ENCODE data around the gene TMEM270.
"Not testable (repeated sequence)": the region's sequence is repeated elsewhere in the genome, so short reads cannot be mapped to it uniquely, and the experiment has no call there.

The TMEM270 gene

GRCh38 chr7:73831834-73832651 is 28.9 kb upstream of the TMEM270 start:
- in situ Hi-C loops (cut with MboI; ENCODE audit: low sequenced_read_pairs), result no loop called here

DNA sequence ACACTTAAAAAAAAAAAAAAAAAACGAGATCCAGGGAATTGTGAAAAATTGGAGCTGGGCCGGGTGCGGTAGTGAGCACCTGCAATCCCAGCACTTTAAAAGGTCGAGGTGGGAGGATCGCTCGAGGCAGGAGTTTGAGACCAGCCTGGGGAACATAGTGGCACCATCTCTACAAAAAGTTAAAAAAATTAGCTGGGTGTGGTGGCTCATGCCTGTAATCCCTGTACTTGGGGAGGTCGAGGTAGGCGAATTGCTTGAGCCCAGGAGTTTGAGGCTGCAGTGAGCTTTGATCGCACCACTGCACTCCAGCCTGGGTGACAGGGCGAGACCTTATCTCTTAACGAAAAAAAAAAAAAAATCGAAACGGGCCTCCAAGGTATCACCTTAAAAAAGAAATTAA is 28.2 kb upstream of the TMEM270 start:
- in situ Hi-C loops (cut with MboI; ENCODE audit: low sequenced_read_pairs), result no loop called here

DNA sequence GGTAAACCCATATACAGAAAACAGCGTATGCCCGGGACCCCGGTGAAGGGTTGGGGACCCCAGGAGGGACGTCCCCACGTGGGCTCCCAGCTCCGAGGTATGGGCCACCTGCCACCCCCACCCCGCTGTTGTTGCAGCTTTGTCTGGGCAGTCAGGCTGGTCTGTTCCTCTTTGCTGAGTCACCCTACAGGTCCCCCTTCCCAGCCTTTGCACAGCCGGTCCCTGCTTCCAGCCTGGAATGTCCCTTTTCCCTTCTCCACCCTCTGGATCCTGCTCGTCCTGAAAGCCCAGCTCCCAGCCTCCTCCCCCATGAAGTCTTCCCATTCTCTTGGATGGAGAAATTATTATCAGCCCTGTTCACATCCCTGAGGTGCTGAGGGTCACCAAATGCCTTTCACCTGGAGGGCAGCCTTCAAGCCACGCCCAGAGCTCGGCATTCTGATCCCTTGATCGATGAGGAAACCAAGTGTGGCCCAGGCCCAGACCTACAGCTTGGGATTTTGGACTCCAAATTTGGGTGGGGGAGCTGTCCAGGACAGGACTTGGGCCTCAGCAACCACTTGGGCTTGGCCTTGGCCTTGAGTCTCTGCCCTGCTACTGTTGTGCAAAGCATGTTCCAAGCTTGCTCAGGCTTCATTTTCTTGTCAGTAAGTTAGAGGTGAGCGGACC is 27.6 kb upstream of the TMEM270 start:
- in situ Hi-C loops (cut with MboI; ENCODE audit: low sequenced_read_pairs), result no loop called here

- in situ Hi-C loops (cut with MboI; ENCODE audit: low sequenced_read_pairs), result no loop called here
These were observed 26.2 kb upstream of the TMEM270 start for GRCh38 chr7:73834626-73835191.

DNA sequence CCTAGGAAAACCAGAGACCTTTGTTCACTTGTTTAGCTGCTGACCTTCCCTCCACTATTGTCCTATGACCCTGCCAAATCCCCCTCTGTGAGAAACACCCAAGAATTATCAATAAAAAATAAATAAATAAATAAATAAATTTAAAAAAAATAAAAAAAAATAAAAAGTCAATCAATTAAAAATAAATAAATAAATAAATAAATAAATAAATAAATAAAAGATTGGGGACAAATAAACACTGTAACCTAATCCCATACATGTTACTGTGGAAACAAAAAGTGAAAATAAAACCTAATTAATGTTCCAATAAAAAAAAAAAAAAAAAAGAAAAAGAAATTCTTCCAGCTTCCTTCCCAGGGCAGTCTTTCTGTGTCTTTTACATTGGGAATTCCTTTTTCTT is 23.8 kb upstream of the TMEM270 start:
- in situ Hi-C loops (cut with MboI; ENCODE audit: low sequenced_read_pairs), result not testable (repeated sequence)

DNA sequence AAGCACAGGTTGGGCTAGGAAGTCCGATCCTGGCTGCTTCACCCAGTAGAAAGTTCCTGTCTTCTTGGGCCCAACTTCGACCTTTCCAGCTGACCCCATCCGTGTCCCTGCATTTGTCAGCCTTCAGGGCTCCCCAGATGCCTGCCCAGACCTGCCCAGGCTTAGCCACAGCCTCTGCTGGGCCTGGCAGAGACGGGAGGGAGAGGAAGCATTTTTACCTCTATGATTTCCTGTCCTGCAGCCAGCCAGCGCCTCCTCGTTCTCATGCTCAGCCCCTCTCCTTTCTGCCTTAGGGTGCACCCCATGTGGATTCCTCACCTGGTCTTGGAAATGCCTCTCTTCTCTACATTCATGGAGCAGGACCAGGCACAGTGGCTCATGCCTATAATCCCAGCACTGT is 22.3 kb upstream of the TMEM270 start:
- in situ Hi-C loops (cut with MboI; ENCODE audit: low sequenced_read_pairs), result no loop called here

DNA sequence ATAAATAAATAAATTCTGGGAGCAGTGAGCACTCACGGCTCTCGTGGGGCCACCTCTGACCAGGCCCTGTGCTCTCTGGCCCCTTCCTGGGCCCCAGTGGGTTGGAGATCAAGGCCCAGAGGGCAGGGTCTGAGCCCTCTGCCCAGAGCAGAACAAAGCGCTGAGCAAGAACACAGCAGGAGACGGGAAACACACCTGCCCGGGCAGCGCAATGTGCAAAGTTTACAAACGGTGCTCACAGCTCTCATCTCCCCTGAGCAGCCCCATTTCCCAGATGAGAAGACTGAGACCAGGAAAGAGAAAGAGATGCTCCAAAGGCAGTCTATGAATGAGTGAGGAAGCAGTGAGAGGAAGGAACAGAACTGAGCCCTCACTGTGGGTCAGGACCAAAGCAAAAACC is 21.7 kb upstream of the TMEM270 start:
- in situ Hi-C loops (cut with MboI; ENCODE audit: low sequenced_read_pairs), result no loop called here

GRCh38 chr7:73839743-73840714 is 20.9 kb upstream of the TMEM270 start:
- in situ Hi-C loops (cut with MboI; ENCODE audit: low sequenced_read_pairs), result no loop called here

GRCh38 chr7:73840715-73841379 is 20.1 kb upstream of the TMEM270 start:
- in situ Hi-C loops (cut with MboI; ENCODE audit: low sequenced_read_pairs), result no loop called here

DNA sequence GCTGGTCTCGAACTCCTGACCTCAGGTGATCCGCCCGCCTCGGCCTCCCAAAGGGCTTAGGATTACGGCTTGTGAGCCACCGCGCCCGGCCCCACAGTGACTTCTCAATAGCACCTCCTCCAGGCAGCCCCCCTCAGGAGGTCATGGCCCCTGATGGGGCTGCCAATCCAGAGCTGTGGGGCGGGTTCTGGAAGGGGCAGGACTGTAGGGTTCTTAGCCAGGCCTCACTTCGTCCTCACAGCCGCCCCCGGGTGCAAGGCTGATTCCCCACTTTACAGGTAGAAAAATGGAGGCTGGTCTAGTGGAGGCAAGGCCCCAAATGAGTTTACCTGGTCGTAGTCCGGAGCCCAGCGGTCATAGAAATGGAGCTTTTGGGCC is 19.3 kb upstream of the TMEM270 start:
- in situ Hi-C loops (cut with MboI; ENCODE audit: low sequenced_read_pairs), result no loop called here

DNA sequence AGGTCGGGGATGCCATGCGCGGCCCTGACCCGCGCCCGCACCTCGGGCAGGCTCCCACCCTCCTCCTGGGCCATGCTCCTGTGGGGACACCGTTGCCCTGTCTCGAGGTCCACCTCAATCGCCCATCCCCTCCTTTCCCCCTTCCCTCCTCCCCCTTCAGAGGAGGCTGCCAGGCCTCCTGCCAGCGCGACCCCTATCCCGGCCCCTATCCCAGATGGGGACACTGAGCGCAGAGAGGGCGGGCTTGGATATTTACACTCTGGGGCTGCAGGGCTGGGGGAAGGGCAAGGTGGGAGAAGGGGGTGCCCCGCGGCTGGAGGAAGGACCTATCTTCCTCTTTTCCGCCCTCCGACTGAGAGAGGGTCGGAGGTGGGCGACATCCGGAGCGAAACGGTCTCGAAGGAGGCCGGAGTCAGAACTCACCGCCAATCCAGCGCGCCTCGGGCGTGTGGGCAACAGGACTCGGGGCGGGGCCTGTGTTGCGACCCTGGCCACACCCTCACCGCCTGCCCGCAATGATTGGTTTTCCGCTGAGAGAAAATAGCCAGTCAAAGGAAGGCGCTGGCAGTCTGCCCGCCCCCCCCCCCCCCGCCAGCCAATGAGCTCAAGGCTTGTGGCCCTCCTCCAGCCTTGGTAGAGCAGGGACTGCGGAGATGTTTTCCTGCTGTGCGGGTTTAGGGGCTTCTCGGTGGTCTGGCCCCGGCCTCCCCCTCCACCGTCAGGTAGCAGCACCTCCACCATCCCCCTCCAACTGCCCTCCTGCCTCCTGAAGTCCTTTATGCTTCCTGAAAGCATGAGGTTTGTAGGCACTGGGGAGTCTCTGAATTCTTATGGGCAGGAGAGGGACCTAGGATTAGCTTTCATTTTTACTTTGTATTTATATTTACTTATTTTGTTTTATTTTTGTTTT is 18.6 kb upstream of the TMEM270 start, which contains the start of gene METTL27:
TSS of gene METTL27 (minus strand) at position 450 of the 910 bp plus-strand sequence. CDS start at position 74, 376 bp downstream.
- in situ Hi-C loops (cut with MboI; ENCODE audit: low sequenced_read_pairs), result no loop called here

GRCh38 chr7:73844131-73844547 is 16.8 kb upstream of the TMEM270 start:
- in situ Hi-C loops (cut with MboI; ENCODE audit: low sequenced_read_pairs), result no loop called here

DNA sequence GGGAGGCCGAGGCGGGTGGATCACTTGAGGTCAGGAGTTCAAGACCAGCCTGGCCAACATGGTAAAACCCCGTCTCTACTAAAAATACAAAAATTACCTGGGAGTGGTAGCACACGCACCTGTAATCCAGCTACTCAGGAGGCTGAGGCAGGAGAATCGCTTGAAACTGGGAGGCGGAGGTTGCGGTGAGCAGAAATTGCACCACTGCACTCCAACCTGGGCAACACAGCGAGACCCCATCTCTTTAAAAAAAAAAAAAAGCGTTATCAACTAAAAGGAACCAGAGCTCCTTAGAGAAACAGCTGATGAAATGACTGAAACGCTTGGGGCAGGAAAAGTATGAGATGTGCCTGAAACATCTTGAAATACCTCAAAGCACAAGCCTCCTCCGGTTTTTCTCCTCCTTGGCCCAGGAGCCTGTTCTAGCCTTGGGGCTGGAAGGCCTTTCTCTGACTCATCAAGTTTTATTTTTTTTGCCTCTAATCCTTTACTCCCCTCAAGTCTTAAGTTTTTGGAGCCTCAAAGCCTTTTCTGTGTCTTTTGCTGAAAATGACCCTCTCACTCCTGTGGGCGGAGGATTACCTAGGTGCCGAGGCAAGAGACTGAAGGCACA is 16.0 kb upstream of the TMEM270 start:
- in situ Hi-C loops (cut with MboI; ENCODE audit: low sequenced_read_pairs), result no loop called here

DNA sequence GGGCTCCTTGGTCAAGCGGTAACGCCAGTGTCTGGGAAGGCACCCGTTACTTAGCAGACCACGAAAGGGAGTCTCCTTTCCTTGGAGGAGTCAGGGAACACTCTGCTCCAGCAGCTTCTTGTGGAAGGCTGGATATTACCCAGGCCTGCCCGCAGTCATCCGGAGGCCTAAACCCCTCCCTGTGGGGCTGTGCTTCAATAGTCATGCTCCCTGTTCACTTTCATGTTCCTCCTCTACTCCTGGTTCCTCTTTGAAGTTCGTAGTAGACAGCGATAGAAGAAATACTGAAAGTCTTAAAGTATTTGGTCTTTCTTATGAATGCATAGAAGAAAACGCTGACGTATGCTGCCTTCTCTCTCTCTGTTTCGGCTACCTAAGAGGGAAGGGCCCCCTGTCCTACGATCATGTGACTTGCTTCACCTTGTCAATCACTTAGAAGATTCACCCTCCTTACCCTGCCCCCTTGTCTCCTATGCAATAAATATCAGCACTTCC is 15.2 kb upstream of the TMEM270 start:
- in situ Hi-C loops (cut with MboI; ENCODE audit: low sequenced_read_pairs), result not testable (repeated sequence)

GRCh38 chr7:73847941-73848723 is 12.8 kb upstream of the TMEM270 start:
- in situ Hi-C loops (cut with MboI; ENCODE audit: low sequenced_read_pairs), result no loop called here

GRCh38 chr7:73850781-73851207 is 10.2 kb upstream of the TMEM270 start:
- in situ Hi-C loops (cut with MboI; ENCODE audit: low sequenced_read_pairs), result no loop called here

GRCh38 chr7:73851410-73852338 is 9.3 kb upstream of the TMEM270 start:
- in situ Hi-C loops (cut with MboI; ENCODE audit: low sequenced_read_pairs), result no loop called here
